Spleen (tissue), 7 donors: Measurements from ENCODE around the gene TOMM6.

Experiments
- POLR2A ChIP-seq, 3 donors: fragments of 450-650 bp; IDR thresholded peaks; one replicate each; pipeline ENCODE4 v1.5.1; 2017; ENCODE audit warnings: antibody characterized with exemption in 3 of 3, mild to moderate bottlenecking in 1 of 3
- POLR2AphosphoS5 ChIP-seq, 3 donors: sonication (generic); formaldehyde crosslinking; IDR thresholded peaks; one replicate each; pipeline ENCODE4 v1.5.1; 2017; ENCODE audit warnings: antibody characterized with exemption in 3 of 3
- TF ChIP-seq, protein P1 (sequence below), 11 experiments: fragments of 200-600 bp in 7 of 11; fragments of 450-650 bp in 4 of 11; sonication (generic) in 4 of 11; IDR thresholded peaks in 8 of 11; conservative IDR thresholded peaks in 3 of 11; 1 replicate in 7 of 11; 2 replicates in 4 of 11; pipeline versions ENCODE4 v1.4.0 to v1.8.0; 2016 to 2021; ENCODE audit warnings: antibody characterized with exemption in 11 of 11, inconsistent platforms in 4 of 11, mild to moderate bottlenecking in 1 of 11
- donor health status: DM: no; HTN: no; CAD: no; lungs with moderate emphysema.
- donor health status: DM: no; HTN: no; CAD: no.
- donor health status: DM: no; HTN: no; CAD: no.

- TF ChIP-seq, protein P1, sequence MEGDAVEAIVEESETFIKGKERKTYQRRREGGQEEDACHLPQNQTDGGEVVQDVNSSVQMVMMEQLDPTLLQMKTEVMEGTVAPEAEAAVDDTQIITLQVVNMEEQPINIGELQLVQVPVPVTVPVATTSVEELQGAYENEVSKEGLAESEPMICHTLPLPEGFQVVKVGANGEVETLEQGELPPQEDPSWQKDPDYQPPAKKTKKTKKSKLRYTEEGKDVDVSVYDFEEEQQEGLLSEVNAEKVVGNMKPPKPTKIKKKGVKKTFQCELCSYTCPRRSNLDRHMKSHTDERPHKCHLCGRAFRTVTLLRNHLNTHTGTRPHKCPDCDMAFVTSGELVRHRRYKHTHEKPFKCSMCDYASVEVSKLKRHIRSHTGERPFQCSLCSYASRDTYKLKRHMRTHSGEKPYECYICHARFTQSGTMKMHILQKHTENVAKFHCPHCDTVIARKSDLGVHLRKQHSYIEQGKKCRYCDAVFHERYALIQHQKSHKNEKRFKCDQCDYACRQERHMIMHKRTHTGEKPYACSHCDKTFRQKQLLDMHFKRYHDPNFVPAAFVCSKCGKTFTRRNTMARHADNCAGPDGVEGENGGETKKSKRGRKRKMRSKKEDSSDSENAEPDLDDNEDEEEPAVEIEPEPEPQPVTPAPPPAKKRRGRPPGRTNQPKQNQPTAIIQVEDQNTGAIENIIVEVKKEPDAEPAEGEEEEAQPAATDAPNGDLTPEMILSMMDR (IDR thresholded peaks at IDR 0.05 in 8 of 11, conservative IDR thresholded peaks at IDR 0.05 in 3 of 11) = no peak
- no peak for TF ChIP-seq POLR2A (IDR thresholded peaks at IDR 0.05)
- TF ChIP-seq POLR2AphosphoS5 (IDR thresholded peaks at IDR 0.05) = no peak
Measured at GRCh38 chr6:41811095-41811494, 23.6 kb downstream of the TOMM6 start.
